ENCODE measurements around the gene C2orf49.

- TF ChIP-seq SUZ12 (IDR thresholded peaks at IDR 0.05; ENCODE audit: extremely low read depth, insufficient read depth, insufficient read length): no peak
- no peak for TF ChIP-seq ZNF274 (IDR thresholded peaks at IDR 0.05; ENCODE audit: low read depth, low read length)
Observed at GRCh38 chr2:105323111-105323510, 14.2 kb upstream of the C2orf49 start.

All from NT2/D1 (cell line).